ENCODE data around the gene CTDSPL.

- TF ChIP-seq POLR2A (IDR thresholded peaks at IDR 0.05) (no peak), POLR2AphosphoS5 (IDR thresholded peaks at IDR 0.05) (no peak), CTCF (IDR thresholded peaks at IDR 0.05) (no peak), EP300 (IDR thresholded peaks at IDR 0.05) (no peak)
Measured at GRCh38 chr3:37924453-37924852, 62.8 kb downstream of the CTDSPL start.

All from sigmoid colon (tissue), 4 donors.